ENCODE results near the gene NEK8. TPM values are rescaled to one million over a fixed set of nuclear protein-coding genes. Genes with fewer than 3 reads are reported as not detected.

Gene NEK8
- total RNA-seq = 10 to 100 TPM in 1 of 2 donors, 1 to 10 TPM in 1; 5.1 to 13.2 TPM

GRCh38 chr17:28728364-28729200 lies at the start of gene NEK8:
TSS of gene NEK8 (plus strand) at chr17:28728788. CDS start at chr17:28728814, 26 bp downstream.
- Histone ChIP-seq H3K27me3 (replicated peaks; ENCODE audit: insufficient read depth) (no peaks in the 10 kb centered on the region), H3K36me3 (peaks cover 0 to 1% of the 10 kb centered on the region in 2 donors), H3K9me3 (no peaks in the 10 kb centered on the region), H3K4me1 (replicated peaks) (no peaks in the 10 kb centered on the region), H3K27ac (peak within 1 kb of the TSS; percentile 99), H3K4me3 (peak within 1 kb of the TSS; percentile 63 to 76)
- under 1% methylated on average over 52 of the region's 64 CpGs for WGBS
- peak; percentile 98 for DNase-seq (ENCODE audit: low spot score)
- TF ChIP-seq CTCF (IDR thresholded peaks at IDR 0.05) (peak in 1 of 4 experiments; percentile 16), POLR2A (IDR thresholded peaks at IDR 0.05) (peak; percentile 87), POLR2AphosphoS5 (IDR thresholded peaks at IDR 0.05) (peak; percentile 92)
- intact Hi-C loops (cut with DNase I) = loop anchor here (2.0 to 10.0 kb wide), 3 partner anchors 14 to 224 kb away; partner anchors contain the start of gene PHF12

GRCh38 chr17:28682655-28683054 lies 45.9 kb upstream of the NEK8 start:
- H3K27me3 ChIP-seq (replicated peaks; ENCODE audit: insufficient read depth) = no peaks in the 10 kb centered on the region
- no peak overlapping the region for H3K27ac ChIP-seq
- H3K9me3 ChIP-seq = no peaks in the 10 kb centered on the region
- intact Hi-C loops (cut with DNase I) = loop anchor here (10.0 kb wide), 1 partner anchor 62 kb away; the partner anchor contains the start of gene TRAF4
- TF ChIP-seq CTCF (IDR thresholded peaks at IDR 0.05) = no peak
- TF ChIP-seq POLR2AphosphoS5 (IDR thresholded peaks at IDR 0.05) = no peak
- TF ChIP-seq POLR2A (IDR thresholded peaks at IDR 0.05) = no peak
- no peak for DNase-seq (ENCODE audit: low spot score)
- 92% methylated on average over 11 of the region's 11 CpGs for WGBS
- H3K36me3 ChIP-seq = peaks cover 34 to 72% of the 10 kb centered on the region in 2 donors
- no peak overlapping the region for H3K4me3 ChIP-seq
- no peaks in the 10 kb centered on the region for H3K4me1 ChIP-seq (replicated peaks)

- intact Hi-C loops (cut with DNase I) = loop anchor here (10.0 kb wide), 1 partner anchor 60 kb away; the partner anchor contains the start of gene TRAF4
- Histone ChIP-seq H3K27ac (no peak overlapping the region), H3K27me3 (replicated peaks; ENCODE audit: insufficient read depth) (no peaks in the 10 kb centered on the region), H3K4me1 (replicated peaks) (no peaks in the 10 kb centered on the region), H3K36me3 (peaks cover 32 to 68% of the 10 kb centered on the region in 2 donors), H3K9me3 (no peaks in the 10 kb centered on the region), H3K4me3 (no peak overlapping the region)
- TF ChIP-seq CTCF (IDR thresholded peaks at IDR 0.05) (peak in 3 of 4 experiments; percentile 18 to 38 (median 23)), POLR2AphosphoS5 (IDR thresholded peaks at IDR 0.05) (peak; percentile 85), POLR2A (IDR thresholded peaks at IDR 0.05) (no peak)
- 29% methylated on average over 3 of the region's 3 CpGs for WGBS
- peak; percentile 66 for DNase-seq (ENCODE audit: low spot score)
Measured at GRCh38 chr17:28684963-28685362, 43.6 kb upstream of the NEK8 start.

GRCh38 chr17:28685366-28685765 lies 43.2 kb upstream of the NEK8 start:
- intact Hi-C loops (cut with DNase I) = loop anchor here (10.0 kb wide), 1 partner anchor 59 kb away; the partner anchor contains the start of gene TRAF4
- no peaks in the 10 kb centered on the region for H3K27me3 ChIP-seq (replicated peaks; ENCODE audit: insufficient read depth)
- no peak for TF ChIP-seq CTCF (IDR thresholded peaks at IDR 0.05)
- TF ChIP-seq POLR2A (IDR thresholded peaks at IDR 0.05) = no peak
- TF ChIP-seq POLR2AphosphoS5 (IDR thresholded peaks at IDR 0.05) = no peak
- no peaks in the 10 kb centered on the region for H3K4me1 ChIP-seq (replicated peaks)
- no peak overlapping the region for H3K27ac ChIP-seq
- no peak for DNase-seq (ENCODE audit: low spot score)
- H3K4me3 ChIP-seq = no peak overlapping the region
- H3K9me3 ChIP-seq = no peaks in the 10 kb centered on the region
- WGBS = 75% methylated on average over 5 of the region's 5 CpGs
- H3K36me3 ChIP-seq = peaks cover 36 to 72% of the 10 kb centered on the region in 2 donors

Measured in prostate gland (tissue), 2 donors.